Neuronal stem cell (in vitro differentiated cells): Measurements from ENCODE around the gene PXN.

Source experiments
- DNase-seq: peaks from one replicate; pipeline ENCODE4 v3.0.0-alpha.2; 2013; ENCODE audit warnings: low spot score
- H2AFZ ChIP-seq: one replicate; pipeline ENCODE4 v1.6.1; 2013; ENCODE audit warnings: mild to moderate bottlenecking, low read length, inconsistent platforms
- H2AK5ac ChIP-seq: 2 replicates; pipeline ENCODE4 v1.6.1; 2013; ENCODE audit warnings: low read depth, mild to moderate bottlenecking, inconsistent platforms, low read length, moderate library complexity, mixed read lengths
- H2BK120ac ChIP-seq: 2 replicates; pipeline ENCODE4 v1.6.1; 2013; ENCODE audit warnings: low read depth, mild to moderate bottlenecking, inconsistent platforms, low read length, moderate library complexity, mixed read lengths
- H2BK12ac ChIP-seq: one replicate; pipeline ENCODE4 v1.6.1; 2013; ENCODE audit warnings: low read length, inconsistent platforms
- H2BK15ac ChIP-seq: 2 replicates; pipeline ENCODE4 v1.6.1; 2013; ENCODE audit warnings: mild to moderate bottlenecking, low read length, inconsistent platforms, mixed read lengths
- H2BK5ac ChIP-seq: one replicate; pipeline ENCODE4 v1.6.1; 2013; ENCODE audit warnings: inconsistent platforms, mild to moderate bottlenecking, low read length, moderate library complexity
- H3K14ac ChIP-seq: one replicate; pipeline ENCODE4 v1.6.1; 2013; ENCODE audit warnings: low read length, inconsistent platforms
- H3K18ac ChIP-seq: 2 replicates; pipeline ENCODE4 v1.6.1; 2013; ENCODE audit warnings: low read length, inconsistent platforms
- H3K23ac ChIP-seq: 2 replicates; pipeline ENCODE4 v1.6.1; 2013; ENCODE audit warnings: low read depth, mild to moderate bottlenecking, mixed read lengths, low read length, inconsistent platforms; ENCODE audit not compliant: poor library complexity
- H3K27ac ChIP-seq: replicated peaks from 3 replicates; pipeline ENCODE4 v1.5.1; 2013; ENCODE audit warnings: low read length, inconsistent platforms
- H3K27me3 ChIP-seq, 3 experiments: 2 replicates each; pipeline ENCODE4 v1.6.1; 2013; ENCODE audit warnings: low read length in 3 of 3, mild to moderate bottlenecking in 2 of 3, inconsistent platforms in 1 of 3, low read depth in 1 of 3, mixed read lengths in 1 of 3, moderate library complexity in 1 of 3; ENCODE audit not compliant: control insufficient read depth in 3 of 3, insufficient read depth in 3 of 3
- H3K36me3 ChIP-seq, 2 donors: replicated peaks in 1 of 2; 2 replicates each; pipeline ENCODE4 v1.6.1; 2013; ENCODE audit warnings: low read length in 2 of 2; ENCODE audit not compliant: control insufficient read depth in 2 of 2, insufficient read depth in 2 of 2
- H3K4ac ChIP-seq: 2 replicates; pipeline ENCODE4 v1.6.1; 2013; ENCODE audit warnings: inconsistent platforms, mild to moderate bottlenecking, low read length, moderate library complexity
- H3K4me1 ChIP-seq, 2 donors: 1 replicate in 1 of 2; 2 replicates in 1 of 2; pipeline ENCODE4 v1.6.1; 2013; ENCODE audit warnings: low read length in 2 of 2, low read depth in 1 of 2; ENCODE audit not compliant: control insufficient read depth in 2 of 2, insufficient read depth in 1 of 2
- H3K4me2 ChIP-seq: one replicate; pipeline ENCODE4 v1.6.1; 2013; ENCODE audit warnings: mild to moderate bottlenecking, low read length, inconsistent platforms; ENCODE audit not compliant: insufficient read depth, poor library complexity, severe bottlenecking
- H3K4me3 ChIP-seq, 2 donors: 2 replicates each; pipeline ENCODE4 v1.5.1; 2013; ENCODE audit warnings: low read length in 2 of 2, mild to moderate bottlenecking in 2 of 2, inconsistent platforms in 1 of 2, moderate library complexity in 1 of 2
- H3K79me1 ChIP-seq: one replicate; pipeline ENCODE4 v1.6.1; 2013; ENCODE audit warnings: low read depth, mild to moderate bottlenecking, inconsistent platforms, low read length, moderate library complexity
- H3K9ac ChIP-seq: one replicate; pipeline ENCODE4 v1.6.1; 2013; ENCODE audit warnings: mild to moderate bottlenecking, low read depth, low read length, inconsistent platforms; ENCODE audit not compliant: poor library complexity
- H3K9me3 ChIP-seq, 2 donors: replicated peaks in 1 of 2; 2 replicates each; pipeline versions ENCODE3 to v1.6.1; 2013; ENCODE audit warnings: low read length in 2 of 2, mild to moderate bottlenecking in 2 of 2, inconsistent platforms in 1 of 2, low read depth in 1 of 2, mixed read lengths in 1 of 2, moderate library complexity in 1 of 2; ENCODE audit not compliant: control insufficient read depth in 2 of 2, insufficient read depth in 1 of 2
- H4K8ac ChIP-seq: one replicate; pipeline ENCODE4 v1.6.1; 2013; ENCODE audit warnings: low read depth, mild to moderate bottlenecking, inconsistent platforms, low read length, moderate library complexity
- H4K91ac ChIP-seq: one replicate; pipeline ENCODE4 v1.6.1; 2013; ENCODE audit warnings: low read length, low read depth, mild to moderate bottlenecking, inconsistent platforms; ENCODE audit not compliant: poor library complexity
- WGBS, 2 donors: extraction: QIAGEN DNeasy Blood & Tissue Kit; methylation state at CpG; one replicate each; pipeline ENCODE4 v1.1.7; 2013; ENCODE audit warnings: missing lambda C conversion rate in 2 of 2, mixed read lengths in 1 of 2; ENCODE audit not compliant: insufficient read length in 2 of 2, insufficient replicate concordance in 1 of 2; ENCODE audit errors: extremely low coverage in 2 of 2; 5-methylcytosine and 5-hydroxymethylcytosine counted together

PXN gene

DNA sequence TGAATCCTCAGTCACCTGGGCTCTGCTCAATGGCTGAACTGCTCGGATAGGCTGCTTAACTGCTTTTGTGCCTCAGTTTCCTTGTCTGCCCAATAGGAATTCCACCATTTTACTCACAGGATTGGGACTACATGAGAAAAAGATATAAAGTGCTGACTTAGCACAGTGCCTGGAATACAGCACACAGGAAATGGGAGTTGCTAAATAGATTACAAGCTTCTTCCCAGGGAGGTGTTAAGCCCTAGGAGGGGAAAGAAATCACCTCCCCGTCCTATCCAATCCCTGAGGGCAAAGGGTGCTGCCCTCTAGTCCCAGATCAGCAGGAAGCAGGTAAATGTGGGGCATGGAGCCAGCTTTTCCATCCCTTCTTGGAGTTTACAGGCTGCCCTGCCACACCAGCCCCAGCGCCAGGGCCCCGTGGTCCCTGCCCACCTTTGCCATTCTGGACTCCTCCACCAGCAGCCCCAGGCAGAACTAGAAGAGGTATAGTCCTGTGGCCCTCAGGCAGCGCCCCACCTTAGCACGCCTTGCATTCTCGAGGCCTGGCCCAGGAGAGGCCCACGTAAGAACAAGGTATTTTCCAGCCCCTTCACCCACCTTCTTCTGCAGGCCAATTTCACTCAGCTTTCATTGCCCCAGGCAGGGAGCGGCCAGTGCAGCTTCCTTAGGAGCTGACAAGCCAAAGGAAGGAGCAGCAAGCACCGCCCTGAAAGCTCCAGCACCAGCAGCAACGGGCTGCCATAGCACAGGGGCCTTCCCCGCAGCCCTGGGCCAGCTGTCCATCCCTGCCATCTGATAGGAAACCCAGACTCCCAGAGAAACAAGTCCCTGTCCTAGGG lies 35.8 kb downstream of the PXN start:
- Histone ChIP-seq H3K14ac (no peak overlapping the region), H4K8ac (no peak overlapping the region), H2AK5ac (peak overlapping the region; percentile 30), H3K4ac (peak overlapping the region; percentile 26), H4K91ac (peak overlapping the region; percentile 54), H3K4me2 (no peak overlapping the region), H2BK5ac (peak overlapping the region; percentile 21), H3K9me3 (no peaks in the 10 kb centered on the region), H3K4me1 (peaks cover 56 to 69% of the 10 kb centered on the region in 2 donors), H3K23ac (peak overlapping the region; percentile 21), H2AFZ (no peak overlapping the region), H3K4me3 (no peak overlapping the region), H2BK15ac (peak overlapping the region; percentile 29), H3K9ac (peak overlapping the region; percentile 53), H3K27me3 (no peaks in the 10 kb centered on the region), H3K79me1 (peaks cover 7% of the 10 kb centered on the region), H3K27ac (peak overlapping the region; percentile 73), H2BK12ac (peak overlapping the region; percentile 31), H3K18ac (peak overlapping the region; percentile 22), H3K36me3 (peaks cover 2 to 8% of the 10 kb centered on the region in 2 donors), H2BK120ac (no peak overlapping the region)
- DNase-seq: no peak
- WGBS, 2 donors: no CpG with 5 or more reads among the region's 12 CpGs

DNA sequence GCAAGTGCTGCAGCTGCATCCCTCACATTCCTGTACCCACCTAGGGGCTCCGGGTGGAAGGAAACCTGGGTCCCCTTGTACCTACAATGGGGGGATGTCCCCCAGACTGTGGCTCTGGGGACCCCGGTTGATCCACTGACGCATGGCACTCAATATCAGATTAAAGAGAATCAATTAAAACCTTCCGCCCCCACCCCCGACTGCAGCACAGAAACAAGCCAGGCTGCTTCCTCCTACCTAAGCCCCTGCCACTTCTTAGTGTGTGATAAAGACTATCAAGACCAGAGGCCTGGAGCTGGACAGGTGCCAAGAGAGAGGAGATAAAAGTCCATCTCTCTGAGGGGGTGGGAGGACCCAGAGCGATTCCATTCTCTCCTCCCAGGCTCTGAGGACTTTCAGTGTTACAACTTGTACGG lies 36.5 kb downstream of the PXN start:
- H3K4ac ChIP-seq: no peak overlapping the region
- no peak overlapping the region for H2AK5ac ChIP-seq
- H3K36me3 ChIP-seq: peaks cover 2 to 8% of the 10 kb centered on the region in 2 donors
- no peak overlapping the region for H3K14ac ChIP-seq
- no peak overlapping the region for H4K91ac ChIP-seq
- no peak overlapping the region for H3K9ac ChIP-seq
- peaks cover 7% of the 10 kb centered on the region for H3K79me1 ChIP-seq
- H2BK5ac ChIP-seq: no peak overlapping the region
- H4K8ac ChIP-seq: no peak overlapping the region
- no peak overlapping the region for H3K4me3 ChIP-seq
- no peak overlapping the region for H3K18ac ChIP-seq
- H3K27me3 ChIP-seq: no peaks in the 10 kb centered on the region
- peaks cover 55 to 64% of the 10 kb centered on the region in 2 donors for H3K4me1 ChIP-seq
- no peak for DNase-seq
- H3K23ac ChIP-seq: no peak overlapping the region
- no peaks in the 10 kb centered on the region for H3K9me3 ChIP-seq
- H3K27ac ChIP-seq: peak overlapping the region; percentile 51
- H2BK12ac ChIP-seq: no peak overlapping the region
- no peak overlapping the region for H2BK15ac ChIP-seq
- H2BK120ac ChIP-seq: no peak overlapping the region
- no CpG with 5 or more reads among the region's 7 CpGs for WGBS, 2 donors
- no peak overlapping the region for H2AFZ ChIP-seq
- H3K4me2 ChIP-seq: no peak overlapping the region

DNA sequence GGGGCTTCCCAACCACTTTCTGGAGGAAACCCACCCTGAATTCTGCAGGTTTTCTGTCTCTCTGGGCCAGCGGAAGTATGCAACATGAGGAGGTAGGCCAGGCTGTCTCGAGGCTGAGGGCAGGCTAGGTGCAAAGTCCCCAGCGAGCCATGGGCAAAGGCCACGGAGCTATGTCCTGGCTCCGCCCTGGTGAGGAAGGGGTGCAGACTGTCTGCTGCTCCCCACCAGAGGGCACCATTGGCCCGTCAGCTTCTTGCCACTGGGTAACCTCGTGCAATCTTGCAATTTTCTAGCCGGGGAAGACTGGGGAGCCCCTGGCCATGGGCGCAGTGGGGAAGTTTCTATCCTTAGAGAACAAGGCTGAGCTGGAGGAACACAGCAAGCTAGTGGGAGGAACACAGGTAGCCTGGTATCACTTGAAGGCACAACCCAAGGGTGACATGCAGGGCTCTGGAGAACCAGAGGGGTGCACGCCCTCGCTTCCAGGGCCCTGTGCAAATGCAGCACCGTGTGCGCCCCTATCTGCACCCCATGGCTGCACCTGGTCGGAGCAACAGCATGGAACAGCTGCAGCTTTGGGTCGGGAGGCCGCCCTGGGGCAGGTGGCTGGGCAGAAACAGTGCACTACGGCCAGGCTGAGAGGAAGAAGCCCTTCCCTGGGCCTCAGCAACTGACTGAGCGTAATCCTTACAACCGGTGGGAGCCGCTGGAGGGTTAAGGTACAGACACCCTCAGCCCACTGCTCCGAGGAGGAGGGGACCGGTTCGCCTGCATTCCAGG lies 37.0 kb downstream of the PXN start:
- peak overlapping the region; percentile 74 for H3K18ac ChIP-seq
- H3K36me3 ChIP-seq: peaks cover 5 to 14% of the 10 kb centered on the region in 2 donors
- no peak overlapping the region for H2BK15ac ChIP-seq
- peak; percentile 83 for DNase-seq
- peak overlapping the region; percentile 25 for H2BK12ac ChIP-seq
- H4K8ac ChIP-seq: no peak overlapping the region
- H2AK5ac ChIP-seq: peak overlapping the region; percentile 6
- no peaks in the 10 kb centered on the region for H3K9me3 ChIP-seq
- no peak overlapping the region for H3K23ac ChIP-seq
- peak overlapping the region; percentile 79 for H3K9ac ChIP-seq
- peak overlapping the region; percentile 51 for H3K27ac ChIP-seq
- no peaks in the 10 kb centered on the region for H3K27me3 ChIP-seq
- peak overlapping the region; percentile 17 for H2BK5ac ChIP-seq
- H3K4ac ChIP-seq: no peak overlapping the region
- H2BK120ac ChIP-seq: no peak overlapping the region
- no peak overlapping the region for H3K4me3 ChIP-seq
- H2AFZ ChIP-seq: peak overlapping the region; percentile 35
- H3K4me2 ChIP-seq: peak overlapping the region; percentile 36
- peaks cover 7% of the 10 kb centered on the region for H3K79me1 ChIP-seq
- H4K91ac ChIP-seq: no peak overlapping the region
- no peak overlapping the region for H3K14ac ChIP-seq
- H3K4me1 ChIP-seq: peaks cover 55 to 60% of the 10 kb centered on the region in 2 donors
- WGBS, 2 donors: no CpG with 5 or more reads among the region's 23 CpGs

DNA sequence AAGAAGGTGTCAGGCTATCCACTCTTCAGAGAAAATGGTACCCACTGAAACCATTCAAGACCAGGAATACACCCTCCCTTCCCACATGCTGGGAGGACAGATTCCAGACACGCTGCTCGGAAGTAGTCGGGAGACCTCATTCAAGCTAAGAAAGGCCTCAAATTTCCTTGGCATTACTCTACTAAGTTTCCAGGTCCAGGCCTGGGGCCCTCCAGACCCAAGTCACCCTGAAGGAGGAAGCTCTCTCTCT lies 37.6 kb downstream of the PXN start:
- peak overlapping the region; percentile 35 for H2AFZ ChIP-seq
- peaks cover 7 to 17% of the 10 kb centered on the region in 2 donors for H3K36me3 ChIP-seq
- H4K91ac ChIP-seq: no peak overlapping the region
- H3K4ac ChIP-seq: no peak overlapping the region
- H4K8ac ChIP-seq: no peak overlapping the region
- no CpG with 5 or more reads among the region's 3 CpGs for WGBS, 2 donors
- DNase-seq: no peak
- H2AK5ac ChIP-seq: no peak overlapping the region
- no peak overlapping the region for H2BK5ac ChIP-seq
- H3K79me1 ChIP-seq: peaks cover 7% of the 10 kb centered on the region
- H3K14ac ChIP-seq: no peak overlapping the region
- no peak overlapping the region for H3K4me2 ChIP-seq
- no peak overlapping the region for H2BK12ac ChIP-seq
- no peaks in the 10 kb centered on the region for H3K9me3 ChIP-seq
- H2BK15ac ChIP-seq: no peak overlapping the region
- H3K27ac ChIP-seq: no peak overlapping the region
- H2BK120ac ChIP-seq: no peak overlapping the region
- H3K4me3 ChIP-seq: no peak overlapping the region
- no peak overlapping the region for H3K23ac ChIP-seq
- peaks cover 54 to 59% of the 10 kb centered on the region in 2 donors for H3K4me1 ChIP-seq
- no peak overlapping the region for H3K18ac ChIP-seq
- no peak overlapping the region for H3K9ac ChIP-seq
- no peaks in the 10 kb centered on the region for H3K27me3 ChIP-seq
